ENCODE data around the gene HES4. TPM values are rescaled to one million over a fixed set of nuclear protein-coding genes. Genes with fewer than 3 reads are reported as not detected.
A peak's percentile ranks its signal among the peaks of the same experiment; 100 is the strongest.

The HES4 gene
- total RNA-seq, 1 donor from 2014 or later: 45.8 TPM

DNA sequence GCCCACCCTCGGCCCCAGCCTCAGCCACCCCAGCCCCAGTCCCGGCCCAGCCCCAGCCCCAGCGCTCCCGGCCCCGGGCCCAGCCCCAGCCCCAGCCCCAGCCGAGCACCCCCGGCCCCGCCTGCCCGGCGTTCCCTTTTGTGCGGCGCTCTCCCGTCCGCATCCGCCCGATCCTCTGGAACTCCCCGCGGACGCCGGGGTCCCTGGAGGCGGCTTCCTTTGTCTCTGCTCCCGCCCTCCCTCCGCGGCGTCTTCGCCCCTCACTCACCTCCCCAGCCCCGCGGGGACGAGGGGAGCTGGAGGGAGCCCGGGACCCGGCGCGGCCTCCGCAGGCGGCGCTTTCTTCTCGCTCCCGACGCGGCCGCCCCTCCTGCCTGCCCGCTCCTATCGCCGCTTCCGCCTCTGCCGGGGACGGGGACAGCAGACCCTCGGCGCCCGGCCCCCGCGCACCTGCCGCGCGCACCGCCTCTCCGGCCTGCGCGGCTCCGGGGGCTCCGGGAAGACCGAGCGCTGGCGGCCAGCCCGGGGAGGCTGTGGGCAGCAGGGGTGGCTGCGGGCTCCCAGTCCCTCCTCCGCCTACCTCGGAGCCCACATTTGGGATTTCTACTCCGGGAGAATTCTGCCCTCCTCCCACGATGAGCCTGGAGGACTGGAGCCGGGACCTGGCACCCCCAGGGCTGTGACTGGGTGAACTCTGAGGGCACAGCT, 34.0 kb upstream of the HES4 start:
- DNase-seq (ENCODE audit: low read depth): no peak

GRCh38 chr1:1033009-1033587, 33.2 kb upstream of the HES4 start:
- peak; percentile 81 for DNase-seq (ENCODE audit: low read depth)

- peak; percentile 87 for DNase-seq (ENCODE audit: low read depth)
These were observed 32.5 kb upstream of the HES4 start for GRCh38 chr1:1032424-1032823.

- DNase-seq (ENCODE audit: low read depth): no peak
These were observed 31.9 kb upstream of the HES4 start for GRCh38 chr1:1031659-1032235.

GRCh38 chr1:1030867-1031658, 31.2 kb upstream of the HES4 start:
- DNase-seq (ENCODE audit: low read depth): peak; percentile 37

GRCh38 chr1:1027791-1028190, 27.9 kb upstream of the HES4 start:
- no peak for DNase-seq (ENCODE audit: low read depth)

DNA sequence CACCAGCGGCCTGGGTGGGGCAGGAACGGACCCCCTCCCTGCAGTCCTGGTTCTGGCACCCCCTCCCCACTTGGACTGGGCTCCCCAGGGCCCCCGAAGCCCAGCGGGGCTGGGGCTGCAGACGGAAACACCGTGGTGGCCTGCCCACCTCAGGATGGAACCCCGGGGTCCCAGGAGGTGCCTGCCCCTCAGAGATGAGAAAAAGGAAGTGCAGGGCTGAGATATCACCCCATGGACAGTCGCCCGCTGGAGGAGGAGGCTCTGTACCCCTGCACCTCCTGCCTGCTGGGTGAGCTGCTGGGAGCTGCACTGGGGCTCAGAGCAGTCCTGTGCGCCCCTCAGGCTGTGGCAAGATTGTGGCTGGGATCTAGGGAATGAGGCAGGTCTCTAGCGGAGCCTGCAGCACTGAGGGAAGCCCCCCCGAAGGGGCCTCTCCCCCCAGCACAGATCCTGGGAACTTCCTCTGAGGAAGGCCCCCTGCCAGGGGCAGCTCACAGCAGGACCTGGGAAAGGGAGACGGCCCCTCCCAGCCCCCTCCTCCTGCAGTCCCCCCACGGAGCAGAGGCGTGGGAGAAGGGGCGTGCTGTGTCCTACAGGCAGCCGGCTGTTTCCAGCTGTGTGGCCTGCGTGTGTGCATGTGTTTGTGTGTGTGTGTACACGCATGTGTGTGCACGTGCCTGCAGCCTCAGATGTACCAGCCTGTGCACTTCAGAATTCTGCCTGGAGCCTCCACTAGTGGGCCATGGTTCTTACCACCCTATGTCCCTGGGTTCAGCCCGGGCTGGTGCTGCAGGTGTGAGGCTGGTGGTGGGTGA, 26.9 kb upstream of the HES4 start:
- DNase-seq (ENCODE audit: low read depth): no peak

DNA sequence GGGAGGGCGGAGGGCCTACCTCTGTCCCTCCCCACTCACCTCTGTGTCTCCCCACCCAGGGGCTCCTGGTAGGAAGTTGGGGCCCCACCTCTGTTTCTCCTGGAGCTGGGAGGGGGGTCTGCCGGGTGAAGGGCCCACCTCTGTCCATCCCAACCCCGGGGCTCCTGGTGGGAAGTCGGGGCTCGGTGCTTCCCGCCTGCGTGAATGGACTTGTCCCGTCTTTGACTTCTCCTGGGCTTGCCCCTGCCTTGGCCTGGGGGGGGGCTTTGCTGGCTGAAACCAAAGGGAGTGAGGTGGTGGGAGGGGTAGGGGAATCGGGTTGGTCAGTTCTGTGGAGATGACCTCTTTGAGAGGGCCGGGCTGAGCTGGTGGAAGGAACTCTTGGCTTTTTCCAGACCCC, 25.8 kb upstream of the HES4 start:
- no peak for DNase-seq (ENCODE audit: low read depth)

DNA sequence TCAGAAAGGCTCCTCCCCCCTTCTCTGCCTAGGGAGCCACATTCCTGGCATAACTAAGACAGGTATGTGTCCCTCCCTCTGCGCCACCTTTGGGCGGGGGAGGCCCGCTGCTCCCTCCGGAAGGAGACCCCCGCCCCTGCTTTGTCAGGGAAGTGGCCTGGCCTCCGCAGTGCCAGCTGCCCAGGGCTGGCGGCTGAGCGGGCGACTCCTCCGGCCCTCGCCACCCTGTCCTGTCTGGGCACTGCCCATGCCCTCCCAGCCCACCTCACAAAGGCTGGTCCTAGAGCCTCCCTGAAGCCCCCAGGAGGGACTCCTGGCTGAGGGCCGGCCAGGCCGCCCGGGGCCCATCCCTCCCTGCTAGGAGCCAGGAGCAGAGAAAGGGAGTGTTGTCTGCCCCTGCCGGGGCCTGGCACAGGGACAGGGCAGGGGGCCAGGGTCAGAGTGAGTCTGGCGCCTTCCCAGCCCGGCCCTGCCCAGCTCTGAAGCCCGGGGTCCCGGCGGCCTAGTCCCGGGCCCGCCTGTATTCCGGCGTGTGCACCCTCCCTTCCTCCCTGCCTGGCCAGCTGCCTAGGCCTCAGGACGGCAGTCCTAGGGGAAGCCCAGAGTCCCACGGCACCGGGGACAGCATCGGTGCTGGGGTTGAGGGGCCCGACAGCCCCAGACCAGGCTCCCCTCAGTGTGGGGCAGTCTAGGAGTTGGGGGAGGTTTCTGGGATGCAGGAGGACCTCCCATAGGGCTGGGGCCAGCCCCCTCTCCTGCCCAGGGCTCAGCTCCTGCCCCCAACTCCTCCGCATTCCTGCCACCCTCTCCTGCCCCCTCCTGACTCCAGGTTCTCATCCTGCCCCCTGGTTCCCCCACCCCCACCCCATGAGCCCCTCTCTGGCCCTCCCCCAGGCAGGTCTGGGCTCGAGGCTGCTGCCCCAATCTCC, 25.1 kb upstream of the HES4 start:
- DNase-seq (ENCODE audit: low read depth): no peak

GRCh38 chr1:1024149-1024770, 24.4 kb upstream of the HES4 start:
- DNase-seq (ENCODE audit: low read depth): no peak

DNA sequence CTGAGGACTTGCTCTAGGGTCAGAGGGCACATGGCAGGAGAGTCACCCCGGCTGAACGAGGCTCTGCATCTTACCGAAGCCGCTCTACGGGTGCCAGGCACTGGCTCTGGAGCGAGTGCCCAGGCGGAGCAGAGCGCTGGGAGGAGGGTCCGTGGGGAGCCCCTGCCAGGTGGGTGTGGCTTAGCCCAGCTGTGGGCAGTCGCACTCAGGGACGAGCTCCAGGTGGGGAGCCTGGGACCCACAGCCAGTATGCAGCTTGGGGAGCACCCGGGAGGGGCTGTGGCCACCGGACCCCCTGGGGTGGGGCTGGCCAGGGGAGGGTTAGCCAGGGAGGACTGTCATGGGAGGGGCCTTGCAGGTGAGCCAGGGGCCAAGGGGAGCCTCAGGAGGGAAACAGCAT, 23.8 kb upstream of the HES4 start:
- no peak for DNase-seq (ENCODE audit: low read depth)

DNA sequence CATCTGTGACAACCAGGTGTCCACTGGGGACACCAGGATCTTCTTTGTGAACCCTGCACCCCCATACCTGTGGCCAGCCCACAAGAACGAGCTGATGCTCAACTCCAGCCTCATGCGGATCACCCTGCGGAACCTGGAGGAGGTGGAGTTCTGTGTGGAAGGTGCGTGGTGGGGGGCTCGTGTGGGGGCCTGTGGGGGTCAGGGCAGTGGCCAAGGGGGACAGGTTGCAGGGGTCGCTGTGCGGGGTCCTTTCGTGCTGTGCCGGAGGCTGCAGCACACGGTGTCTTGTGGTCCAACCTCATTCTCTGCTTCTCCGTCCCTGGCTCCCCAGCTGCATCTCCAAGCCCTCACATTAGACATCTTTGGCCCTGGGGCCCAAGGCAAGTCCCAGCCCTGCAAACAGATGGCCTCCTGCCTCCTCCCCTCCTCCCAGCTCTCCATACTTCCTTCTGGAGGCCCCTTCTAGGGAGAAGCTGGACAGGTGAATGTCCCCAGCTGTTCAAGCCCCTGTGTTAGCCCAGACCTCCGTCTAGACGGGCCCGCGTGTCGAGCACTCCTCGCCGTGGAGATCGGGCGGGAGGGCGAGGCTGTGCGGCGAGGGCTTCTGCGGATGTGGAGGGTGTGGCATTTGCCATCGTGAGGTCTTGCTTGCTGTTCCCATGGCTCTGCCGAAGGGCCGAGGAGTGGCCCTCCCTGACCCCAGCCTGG, 22.6 kb upstream of the HES4 start:
- DNase-seq (ENCODE audit: low read depth): no peak

DNA sequence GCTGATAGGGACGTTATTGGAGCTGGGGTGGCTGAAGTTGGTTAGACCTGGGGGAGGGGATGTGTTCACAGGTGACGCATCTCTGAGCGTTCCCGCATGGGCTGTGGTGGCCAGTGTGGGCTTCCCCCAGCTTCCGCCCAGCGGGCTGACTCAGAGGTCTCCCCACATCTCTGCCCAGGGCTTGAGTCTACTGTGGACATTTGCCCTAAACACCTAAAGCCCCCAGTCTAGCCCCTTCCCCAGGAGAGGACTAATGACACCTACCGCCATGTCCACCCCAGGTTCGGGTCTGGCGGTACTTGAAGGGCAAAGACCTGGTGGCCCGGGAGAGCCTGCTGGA, 22.0 kb upstream of the HES4 start:
- DNase-seq (ENCODE audit: low read depth): no peak

DNA sequence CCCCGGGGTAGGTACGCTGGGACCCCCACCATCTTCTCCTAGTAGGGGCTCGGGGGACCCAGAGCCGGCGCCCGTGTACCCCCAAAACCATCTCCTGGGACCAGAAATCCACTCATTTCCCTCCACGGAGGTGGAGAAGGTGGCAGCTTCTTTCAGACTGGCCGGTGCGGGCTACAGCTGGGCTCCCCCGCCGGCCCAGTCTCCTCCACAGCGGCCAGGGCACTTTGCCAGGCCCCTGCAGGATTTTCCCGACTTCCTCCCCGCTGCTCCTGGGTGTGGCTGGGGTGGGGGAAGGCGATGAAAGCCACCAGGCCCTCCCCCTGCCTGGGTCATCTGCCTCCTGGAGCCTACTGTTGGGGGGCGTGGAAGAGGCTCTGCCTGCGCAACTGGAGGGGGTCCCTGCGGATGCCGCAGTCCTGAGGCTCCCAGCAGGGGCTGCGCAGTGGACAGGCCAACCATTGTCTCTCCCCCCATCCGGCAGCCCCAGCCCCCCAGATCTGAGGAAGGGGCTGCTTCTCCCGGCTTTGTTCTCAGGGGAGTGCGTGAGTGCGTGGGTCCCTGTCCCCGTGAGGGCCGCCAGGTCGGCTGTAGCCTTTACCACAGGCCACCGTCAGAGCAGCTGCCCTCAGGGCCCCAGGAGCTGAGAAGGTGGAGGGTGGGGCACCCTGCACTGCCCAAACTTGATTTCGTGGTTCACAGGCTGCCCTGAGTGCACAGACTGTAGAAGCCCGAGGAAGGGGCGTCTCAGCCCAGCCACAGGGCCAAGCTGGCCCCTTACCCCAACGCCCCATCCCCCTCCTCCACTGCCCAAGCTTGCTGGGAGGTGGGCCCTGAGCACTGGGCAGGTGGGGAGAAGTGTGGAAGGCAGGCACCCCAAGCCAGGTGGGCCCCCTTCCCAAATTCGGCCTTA, 21.4 kb upstream of the HES4 start:
- DNase-seq (ENCODE audit: low read depth): peak; percentile 86

GRCh38 chr1:1020415-1021009, 20.6 kb upstream of the HES4 start:
- DNase-seq (ENCODE audit: low read depth): no peak

DNA sequence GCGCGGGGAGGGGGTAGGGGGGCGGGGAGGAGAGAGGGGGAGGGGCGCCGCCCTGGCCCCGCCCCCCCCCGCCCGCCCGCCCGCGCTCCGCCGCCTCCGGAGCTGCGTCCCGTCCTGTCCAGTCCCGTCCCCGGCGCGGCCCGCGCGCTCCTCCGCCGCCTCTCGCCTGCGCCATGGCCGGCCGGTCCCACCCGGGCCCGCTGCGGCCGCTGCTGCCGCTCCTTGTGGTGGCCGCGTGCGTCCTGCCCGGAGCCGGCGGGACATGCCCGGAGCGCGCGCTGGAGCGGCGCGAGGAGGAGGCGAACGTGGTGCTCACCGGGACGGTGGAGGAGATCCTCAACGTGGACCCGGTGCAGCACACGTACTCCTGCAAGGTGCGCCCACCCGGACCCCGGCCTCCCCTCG, 20.1 kb upstream of the HES4 start, which contains the start of gene AGRN:
Gene AGRN (plus strand): TSS at position 121 of the 405 bp plus-strand sequence. CDS start 53 bp downstream, at position 174.
- peak; percentile 34 for DNase-seq (ENCODE audit: low read depth)

Measured in myocyte (in vitro differentiated cells).